HCT116 (cell line): ENCODE results near the gene HOXA1.

Experiments
- EZH2 ChIP-seq: fragments of 200-600 bp; sonication (generic); IDR thresholded peaks from 2 replicates; pipeline ENCODE4 v1.6.1; 2017; ENCODE audit warnings: antibody characterized with exemption, mixed run types
- TF ChIP-seq, protein P1 (sequence below): IDR thresholded peaks from 2 replicates; pipeline ENCODE4 v1.6.1; 2012

DNA sequence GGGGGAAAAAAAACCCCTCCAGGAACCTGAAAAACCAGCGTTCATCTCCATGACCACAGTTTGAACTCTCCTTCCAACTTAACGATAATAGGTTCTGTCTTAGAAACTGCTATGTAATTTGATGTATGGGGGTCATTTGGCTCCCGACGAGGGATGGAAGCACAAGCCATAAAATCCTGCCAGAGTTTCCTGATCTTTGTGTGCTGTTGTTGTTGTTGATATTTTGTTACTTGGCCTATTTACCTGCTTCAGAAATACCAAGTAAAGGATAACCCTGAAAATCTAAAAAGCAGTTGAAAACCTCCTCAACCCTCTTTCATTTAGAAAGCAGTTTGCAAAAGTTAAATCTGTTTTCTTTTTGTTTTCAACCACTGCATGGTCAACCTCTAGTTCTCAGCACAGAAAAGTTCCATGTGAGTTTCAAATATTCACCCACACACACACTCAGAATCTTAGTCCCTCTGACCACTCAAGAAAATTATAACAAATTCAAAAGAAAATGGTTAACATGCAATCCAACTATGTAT lies 16.0 kb upstream of the HOXA1 start:
- TF ChIP-seq EZH2, result no peak
- TF ChIP-seq, protein P1, sequence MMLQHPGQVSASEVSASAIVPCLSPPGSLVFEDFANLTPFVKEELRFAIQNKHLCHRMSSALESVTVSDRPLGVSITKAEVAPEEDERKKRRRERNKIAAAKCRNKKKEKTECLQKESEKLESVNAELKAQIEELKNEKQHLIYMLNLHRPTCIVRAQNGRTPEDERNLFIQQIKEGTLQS, result no peak
